Adrenal gland (tissue), 5 donors: ENCODE data around the gene ASTN2.

Source experiments
- POLR2A ChIP-seq, 2 donors: fragments of 450-650 bp; IDR thresholded peaks; one replicate each; pipeline ENCODE4 v1.6.1; 2017; ENCODE audit warnings: antibody characterized with exemption in 2 of 2, mild to moderate bottlenecking in 2 of 2, moderate library complexity in 1 of 2
- TF ChIP-seq, protein P1 (sequence below), 6 experiments: fragments of 450-650 bp in 4 of 6; fragments of 200-600 bp in 2 of 6; sonication (generic) in 1 of 6; IDR thresholded peaks; 1 replicate in 5 of 6; 2 replicates in 1 of 6; pipeline versions ENCODE4 v1.5.1 to v1.8.0; 2016 to 2021; ENCODE audit warnings: antibody characterized with exemption in 6 of 6, mild to moderate bottlenecking in 2 of 6, moderate library complexity in 1 of 6
- donor health status: DM: no; HTN: no; CAD: no.

GRCh38 chr9:116718111-116718510 is 696.7 kb downstream of the ASTN2 start:
- TF ChIP-seq POLR2A (IDR thresholded peaks at IDR 0.05) = no peak
- TF ChIP-seq, protein P1, sequence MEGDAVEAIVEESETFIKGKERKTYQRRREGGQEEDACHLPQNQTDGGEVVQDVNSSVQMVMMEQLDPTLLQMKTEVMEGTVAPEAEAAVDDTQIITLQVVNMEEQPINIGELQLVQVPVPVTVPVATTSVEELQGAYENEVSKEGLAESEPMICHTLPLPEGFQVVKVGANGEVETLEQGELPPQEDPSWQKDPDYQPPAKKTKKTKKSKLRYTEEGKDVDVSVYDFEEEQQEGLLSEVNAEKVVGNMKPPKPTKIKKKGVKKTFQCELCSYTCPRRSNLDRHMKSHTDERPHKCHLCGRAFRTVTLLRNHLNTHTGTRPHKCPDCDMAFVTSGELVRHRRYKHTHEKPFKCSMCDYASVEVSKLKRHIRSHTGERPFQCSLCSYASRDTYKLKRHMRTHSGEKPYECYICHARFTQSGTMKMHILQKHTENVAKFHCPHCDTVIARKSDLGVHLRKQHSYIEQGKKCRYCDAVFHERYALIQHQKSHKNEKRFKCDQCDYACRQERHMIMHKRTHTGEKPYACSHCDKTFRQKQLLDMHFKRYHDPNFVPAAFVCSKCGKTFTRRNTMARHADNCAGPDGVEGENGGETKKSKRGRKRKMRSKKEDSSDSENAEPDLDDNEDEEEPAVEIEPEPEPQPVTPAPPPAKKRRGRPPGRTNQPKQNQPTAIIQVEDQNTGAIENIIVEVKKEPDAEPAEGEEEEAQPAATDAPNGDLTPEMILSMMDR (IDR thresholded peaks at IDR 0.05) = no peak
